NT2/D1 (cell line): ENCODE results near the gene RPS6KA3.

ENCODE experiments used
- SUZ12 ChIP-seq: IDR thresholded peaks from 2 replicates; pipeline ENCODE4 v1.6.1; 2011; ENCODE audit not compliant: insufficient read length, insufficient read depth; ENCODE audit errors: extremely low read depth
- YY1 ChIP-seq: IDR thresholded peaks from 2 replicates; pipeline ENCODE4 v1.6.1; 2011; ENCODE audit not compliant: insufficient read length, insufficient read depth
- ZNF274 ChIP-seq: IDR thresholded peaks from 2 replicates; pipeline ENCODE4 v1.6.1; 2011; ENCODE audit warnings: mild to moderate bottlenecking, low read depth, low read length

- TF ChIP-seq ZNF274, result no peak
- no peak for TF ChIP-seq YY1
- TF ChIP-seq SUZ12, result no peak
Measured at GRCh38 chrX:20300822-20301221, 34.1 kb upstream of the RPS6KA3 start.
